Measurements from ENCODE around the gene PHKB.

GRCh38 chr16:47622451-47623176 is 161.5 kb downstream of the PHKB start:
- TF ChIP-seq RAD21 (conservative IDR thresholded peaks at IDR 0.05), result no peak
- no peak for TF ChIP-seq CTCF (IDR thresholded peaks at IDR 0.05; ENCODE audit: poor library complexity, severe bottlenecking)
- TF ChIP-seq POLR2AphosphoS5 (IDR thresholded peaks at IDR 0.05), result no peak
- TF ChIP-seq TAF1 (IDR thresholded peaks at IDR 0.05; ENCODE audit: low read depth), result no peak
